Measurements from ENCODE around the gene OBP2A. TPM values are rescaled to one million over a fixed set of nuclear protein-coding genes. Genes with fewer than 3 reads are reported as not detected.

Gene OBP2A
- total RNA-seq, 1 donor from 2014 or later = not detected

DNA sequence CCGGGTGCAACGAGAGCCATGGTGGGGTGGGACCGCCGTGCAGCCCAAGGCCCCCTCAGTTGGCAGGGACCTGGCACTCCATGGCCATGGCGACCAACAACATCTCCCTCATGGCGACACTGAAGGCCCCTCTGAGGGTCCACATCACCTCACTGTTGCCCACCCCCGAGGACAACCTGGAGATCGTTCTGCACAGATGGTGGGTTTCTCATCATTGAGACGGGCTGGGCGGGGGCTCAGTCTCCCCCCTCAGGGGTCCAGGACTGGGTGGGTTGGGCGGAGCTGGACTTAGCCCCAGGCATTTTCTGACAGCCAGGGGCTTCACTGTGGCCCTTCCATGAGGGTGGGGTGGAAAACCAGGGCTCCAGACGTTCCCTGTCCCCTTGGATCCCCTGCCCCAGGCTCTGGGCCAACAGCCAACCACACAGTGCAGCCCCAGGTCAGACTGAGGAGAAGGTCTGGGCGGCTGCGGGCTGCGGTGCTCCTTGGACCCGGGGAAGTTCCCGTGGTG lies 16.4 kb downstream of the OBP2A start:
- Histone ChIP-seq H3K4me3 (no peak overlapping the region), H3K27ac (no peak overlapping the region), H3K27me3 (no peaks in the 10 kb centered on the region), H3K9me3 (no peaks in the 10 kb centered on the region), H3K36me3 (no peaks in the 10 kb centered on the region), H3K4me1 (no peaks in the 10 kb centered on the region)
- no peak for DNase-seq (ENCODE audit: extremely low spot score in 2 of 2)
- intact Hi-C loops (cut with DNase I) = no loop called here
- TF ChIP-seq POLR2AphosphoS5 (IDR thresholded peaks at IDR 0.05; ENCODE audit: insufficient read depth in 1 of 2, low read depth in 1 of 2) = no peak
- no peak for TF ChIP-seq POLR2A (IDR thresholded peaks at IDR 0.05)
- TF ChIP-seq, protein P1, sequence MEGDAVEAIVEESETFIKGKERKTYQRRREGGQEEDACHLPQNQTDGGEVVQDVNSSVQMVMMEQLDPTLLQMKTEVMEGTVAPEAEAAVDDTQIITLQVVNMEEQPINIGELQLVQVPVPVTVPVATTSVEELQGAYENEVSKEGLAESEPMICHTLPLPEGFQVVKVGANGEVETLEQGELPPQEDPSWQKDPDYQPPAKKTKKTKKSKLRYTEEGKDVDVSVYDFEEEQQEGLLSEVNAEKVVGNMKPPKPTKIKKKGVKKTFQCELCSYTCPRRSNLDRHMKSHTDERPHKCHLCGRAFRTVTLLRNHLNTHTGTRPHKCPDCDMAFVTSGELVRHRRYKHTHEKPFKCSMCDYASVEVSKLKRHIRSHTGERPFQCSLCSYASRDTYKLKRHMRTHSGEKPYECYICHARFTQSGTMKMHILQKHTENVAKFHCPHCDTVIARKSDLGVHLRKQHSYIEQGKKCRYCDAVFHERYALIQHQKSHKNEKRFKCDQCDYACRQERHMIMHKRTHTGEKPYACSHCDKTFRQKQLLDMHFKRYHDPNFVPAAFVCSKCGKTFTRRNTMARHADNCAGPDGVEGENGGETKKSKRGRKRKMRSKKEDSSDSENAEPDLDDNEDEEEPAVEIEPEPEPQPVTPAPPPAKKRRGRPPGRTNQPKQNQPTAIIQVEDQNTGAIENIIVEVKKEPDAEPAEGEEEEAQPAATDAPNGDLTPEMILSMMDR (IDR thresholded peaks at IDR 0.05) = no peak

- no peaks in the 10 kb centered on the region for H3K36me3 ChIP-seq
- intact Hi-C loops (cut with DNase I) = no loop called here
- H3K27ac ChIP-seq = no peak overlapping the region
- no peak overlapping the region for H3K4me3 ChIP-seq
- no peaks in the 10 kb centered on the region for H3K27me3 ChIP-seq
- DNase-seq (ENCODE audit: extremely low spot score in 2 of 2) = no peak
- no peaks in the 10 kb centered on the region for H3K9me3 ChIP-seq
- H3K4me1 ChIP-seq = no peaks in the 10 kb centered on the region
- TF ChIP-seq POLR2A (IDR thresholded peaks at IDR 0.05) (no peak), POLR2AphosphoS5 (IDR thresholded peaks at IDR 0.05; ENCODE audit: insufficient read depth in 1 of 2, low read depth in 1 of 2) (no peak)
- TF ChIP-seq, protein P1 (IDR thresholded peaks at IDR 0.05) = no peak
Measured at GRCh38 chr9:135563039-135563476, 17.1 kb downstream of the OBP2A start.

DNA sequence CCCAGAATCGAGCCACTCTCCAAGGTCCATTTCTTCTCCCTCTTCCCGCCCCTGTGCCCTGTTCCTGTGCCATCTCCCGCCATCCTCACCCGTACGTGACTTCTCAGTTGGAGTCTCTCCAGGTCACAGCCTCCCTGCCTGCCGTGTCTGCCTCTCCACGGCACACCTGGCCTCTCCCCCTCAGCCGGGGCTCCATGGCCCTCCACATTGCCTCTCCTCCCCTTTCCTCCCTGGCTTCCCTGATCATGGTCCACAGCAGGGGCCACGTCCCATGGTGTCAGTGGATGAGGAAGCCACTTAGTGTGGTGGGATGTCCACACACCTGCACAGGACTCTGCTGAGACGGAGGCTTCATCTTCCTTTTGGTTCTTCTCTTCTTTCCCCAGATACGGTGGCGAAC lies 17.9 kb downstream of the OBP2A start:
- Histone ChIP-seq H3K27me3 (no peaks in the 10 kb centered on the region), H3K4me1 (no peaks in the 10 kb centered on the region)
- no peak for TF ChIP-seq POLR2AphosphoS5 (IDR thresholded peaks at IDR 0.05; ENCODE audit: insufficient read depth in 1 of 2, low read depth in 1 of 2)
- TF ChIP-seq, protein P1 (IDR thresholded peaks at IDR 0.05) = no peak
- TF ChIP-seq POLR2A (IDR thresholded peaks at IDR 0.05) = no peak

DNA sequence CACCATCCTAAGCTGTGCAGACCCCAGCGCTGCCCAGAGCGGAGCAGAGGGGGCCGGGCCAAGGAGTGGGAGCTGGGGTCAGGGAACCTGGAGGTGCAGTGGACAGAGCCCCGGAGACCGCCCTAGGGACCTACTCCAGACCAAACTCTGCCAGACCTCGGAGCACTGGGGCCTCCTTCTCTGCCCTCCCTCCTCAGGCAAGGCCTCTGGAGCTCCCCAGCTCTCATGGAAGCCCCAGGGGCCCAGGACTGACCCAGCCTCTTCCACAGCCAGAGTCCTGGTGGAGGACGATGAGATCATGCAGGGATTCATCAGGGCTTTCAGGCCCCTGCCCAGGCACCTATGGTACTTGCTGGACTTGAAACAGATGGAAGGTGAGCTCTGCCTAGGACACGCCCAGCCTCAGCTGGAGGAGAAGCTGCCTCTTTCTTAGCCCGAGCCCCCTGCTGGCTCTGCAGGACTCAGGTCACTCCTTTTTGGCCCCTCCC lies 19.3 kb downstream of the OBP2A start:
- no peaks in the 10 kb centered on the region for H3K36me3 ChIP-seq
- H3K4me3 ChIP-seq = no peak overlapping the region
- DNase-seq (ENCODE audit: extremely low spot score in 2 of 2) = no peak
- H3K27me3 ChIP-seq = no peaks in the 10 kb centered on the region
- H3K9me3 ChIP-seq = no peaks in the 10 kb centered on the region
- intact Hi-C loops (cut with DNase I) = no loop called here
- TF ChIP-seq, protein P1 (IDR thresholded peaks at IDR 0.05) = no peak
- no peak for TF ChIP-seq POLR2A (IDR thresholded peaks at IDR 0.05)
- no peaks in the 10 kb centered on the region for H3K4me1 ChIP-seq
- no peak overlapping the region for H3K27ac ChIP-seq

More for the DNA sequence above, 17.9 kb downstream of the OBP2A start:
- no peak overlapping the region for H3K4me3 ChIP-seq
- H3K9me3 ChIP-seq = no peaks in the 10 kb centered on the region
- no peaks in the 10 kb centered on the region for H3K36me3 ChIP-seq
- no peak for DNase-seq (ENCODE audit: extremely low spot score in 2 of 2)
- intact Hi-C loops (cut with DNase I) = no loop called here
- H3K27ac ChIP-seq = no peak overlapping the region

DNA sequence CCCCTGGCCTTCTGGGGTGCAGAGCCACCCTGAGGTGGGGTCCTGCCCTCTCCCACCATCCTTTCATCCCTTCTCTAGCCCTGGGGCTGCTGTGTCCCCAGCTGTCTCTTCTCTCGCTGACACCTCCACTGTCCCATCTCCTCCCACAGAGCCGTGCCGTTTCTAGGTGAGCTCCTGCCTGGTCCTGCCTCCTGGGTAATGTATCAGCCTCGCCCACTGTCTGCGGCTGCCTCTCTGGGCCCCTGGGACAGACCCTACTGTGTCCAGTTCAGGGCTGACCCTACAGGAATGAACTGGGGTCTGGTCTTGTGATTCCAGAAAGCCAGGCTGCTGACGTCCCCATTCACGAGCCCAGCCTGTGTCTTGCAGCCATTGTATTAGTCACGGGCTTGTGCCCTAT lies 19.7 kb downstream of the OBP2A start:
- no peaks in the 10 kb centered on the region for H3K27me3 ChIP-seq
- no peak overlapping the region for H3K27ac ChIP-seq
- H3K4me3 ChIP-seq = no peak overlapping the region
- intact Hi-C loops (cut with DNase I) = no loop called here
- TF ChIP-seq POLR2A (IDR thresholded peaks at IDR 0.05) (no peak), POLR2AphosphoS5 (IDR thresholded peaks at IDR 0.05; ENCODE audit: insufficient read depth in 1 of 2, low read depth in 1 of 2) (no peak)
- TF ChIP-seq, protein P1 (IDR thresholded peaks at IDR 0.05) = no peak
- no peaks in the 10 kb centered on the region for H3K9me3 ChIP-seq
- no peak for DNase-seq (ENCODE audit: extremely low spot score in 2 of 2)
- H3K4me1 ChIP-seq = no peaks in the 10 kb centered on the region
- no peaks in the 10 kb centered on the region for H3K36me3 ChIP-seq
